Skeletal muscle satellite cell (primary cell): ENCODE data around the gene CMTM3.

ENCODE experiments used
- H3K27me3 ChIP-seq: 2 replicates; pipeline ENCODE4 v1.7.0; 2013; ENCODE audit warnings: low read length; ENCODE audit not compliant: control insufficient read depth, insufficient read depth
- H3K36me3 ChIP-seq: 2 replicates; pipeline ENCODE4 v1.7.0; 2013; ENCODE audit warnings: mild to moderate bottlenecking, control low read depth, low read length; ENCODE audit not compliant: insufficient read depth
- H3K4me1 ChIP-seq: 2 replicates; pipeline ENCODE4 v1.7.0; 2013; ENCODE audit warnings: low read length; ENCODE audit not compliant: control insufficient read depth, insufficient read depth
- H3K4me2 ChIP-seq: 2 replicates; pipeline ENCODE4 v1.7.0; 2013; ENCODE audit warnings: mild to moderate bottlenecking, low read length
- H3K4me3 ChIP-seq: 2 replicates; pipeline ENCODE4 v1.7.0; 2013; ENCODE audit warnings: low read length
- H3K9ac ChIP-seq: 2 replicates; pipeline ENCODE4 v1.7.0; 2013; ENCODE audit warnings: mild to moderate bottlenecking, low read depth, low read length, moderate library complexity
- H3K9me3 ChIP-seq: replicated peaks from 2 replicates; pipeline ENCODE4 v1.7.0; 2013; ENCODE audit warnings: mild to moderate bottlenecking, control low read depth, low read length

CMTM3 gene

GRCh38 chr16:66647866-66648265 lies 43.4 kb downstream of the CMTM3 start:
- Histone ChIP-seq H3K4me3 (no peak overlapping the region), H3K27me3 (no peaks in the 10 kb centered on the region), H3K4me1 (peaks cover 11% of the 10 kb centered on the region), H3K4me2 (no peak overlapping the region), H3K9ac (no peak overlapping the region), H3K36me3 (no peaks in the 10 kb centered on the region), H3K9me3 (no peaks in the 10 kb centered on the region)

DNA sequence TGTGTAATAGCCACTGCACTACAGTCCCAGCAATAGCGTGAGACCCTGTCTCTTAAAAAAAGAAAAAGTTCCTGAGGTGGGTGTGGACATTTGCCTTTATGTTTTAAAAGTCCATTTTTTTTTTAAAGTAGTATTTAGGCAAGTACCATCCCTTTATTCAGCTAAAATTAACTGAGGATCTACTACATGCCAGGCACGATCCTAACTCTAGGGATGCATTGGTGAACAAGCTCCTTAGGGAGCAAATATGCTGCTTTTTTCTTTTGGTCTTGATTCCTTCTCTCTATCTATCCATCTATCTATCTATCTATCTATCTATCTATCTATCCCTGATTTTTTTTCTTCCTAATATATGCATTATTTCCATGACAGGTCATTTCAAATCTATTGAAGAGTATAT lies 44.7 kb downstream of the CMTM3 start:
- Histone ChIP-seq H3K36me3 (no peaks in the 10 kb centered on the region), H3K4me3 (no peak overlapping the region), H3K9me3 (no peaks in the 10 kb centered on the region), H3K4me2 (no peak overlapping the region), H3K27me3 (no peaks in the 10 kb centered on the region), H3K4me1 (peaks cover 17% of the 10 kb centered on the region), H3K9ac (no peak overlapping the region)

DNA sequence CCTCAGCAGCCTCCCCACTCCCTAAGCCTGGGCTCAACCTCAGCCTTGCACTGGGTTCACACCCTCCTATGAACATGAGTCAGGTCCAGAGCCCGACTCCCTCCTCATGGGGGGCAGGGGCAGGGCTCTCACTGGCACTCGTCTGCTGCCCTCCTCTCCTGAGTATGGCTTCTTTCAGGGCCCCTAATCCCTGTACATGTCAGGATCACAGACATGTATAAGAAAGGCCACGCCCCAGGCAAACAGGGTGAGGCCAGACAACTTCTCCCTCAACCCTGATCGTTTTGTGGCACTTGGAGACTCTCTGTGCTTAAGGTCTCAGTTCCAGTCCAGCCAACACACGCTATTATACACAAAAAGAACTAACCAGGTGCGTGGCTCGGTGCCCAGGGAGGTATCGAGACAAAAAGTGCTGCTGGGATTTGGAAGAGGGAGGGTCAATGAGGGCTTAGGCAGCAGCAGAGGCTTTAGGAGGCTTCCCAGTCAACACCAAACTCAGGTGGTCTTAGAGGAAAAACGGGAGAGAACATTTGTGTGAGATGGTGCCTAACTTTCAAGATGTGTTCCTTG lies 45.2 kb downstream of the CMTM3 start:
- H3K27me3 ChIP-seq = no peaks in the 10 kb centered on the region
- no peaks in the 10 kb centered on the region for H3K9me3 ChIP-seq
- no peaks in the 10 kb centered on the region for H3K36me3 ChIP-seq
- peaks cover 17% of the 10 kb centered on the region for H3K4me1 ChIP-seq
- no peak overlapping the region for H3K4me3 ChIP-seq
- H3K9ac ChIP-seq = no peak overlapping the region
- no peak overlapping the region for H3K4me2 ChIP-seq

- no peaks in the 10 kb centered on the region for H3K9me3 ChIP-seq
- no peaks in the 10 kb centered on the region for H3K27me3 ChIP-seq
- H3K36me3 ChIP-seq = no peaks in the 10 kb centered on the region
- peak overlapping the region; percentile 72 for H3K4me2 ChIP-seq
- peak overlapping the region; percentile 44 for H3K4me3 ChIP-seq
- peaks cover 19% of the 10 kb centered on the region for H3K4me1 ChIP-seq
- no peak overlapping the region for H3K9ac ChIP-seq
Observed at GRCh38 chr16:66650707-66651473, 46.4 kb downstream of the CMTM3 start.

GRCh38 chr16:66651474-66651765 lies 46.9 kb downstream of the CMTM3 start:
- Histone ChIP-seq H3K9ac (no peak overlapping the region), H3K4me1 (peaks cover 24% of the 10 kb centered on the region), H3K4me3 (peak overlapping the region; percentile 44), H3K27me3 (no peaks in the 10 kb centered on the region), H3K36me3 (no peaks in the 10 kb centered on the region), H3K9me3 (no peaks in the 10 kb centered on the region), H3K4me2 (peak overlapping the region; percentile 72)

DNA sequence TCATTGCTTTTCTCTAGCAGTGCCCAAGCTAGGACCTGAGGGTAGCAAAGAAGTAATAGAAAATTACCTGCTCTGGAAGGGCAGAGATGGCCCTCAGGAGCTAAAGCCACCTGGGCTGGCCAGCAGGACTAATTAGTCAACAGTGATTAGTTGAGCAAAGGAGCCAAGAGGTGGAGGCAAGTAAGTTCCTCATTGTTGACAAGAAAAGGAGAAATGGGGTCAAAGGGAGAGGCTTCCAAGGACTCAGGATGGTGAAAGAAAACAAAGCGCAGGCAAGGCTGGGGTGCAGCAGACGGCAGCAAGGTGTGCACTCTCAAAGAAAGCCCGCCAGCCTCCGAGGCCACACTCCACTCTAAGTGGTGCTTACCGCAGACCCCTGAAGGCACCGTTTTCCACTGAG lies 47.5 kb downstream of the CMTM3 start:
- no peak overlapping the region for H3K4me2 ChIP-seq
- H3K9ac ChIP-seq = no peak overlapping the region
- H3K36me3 ChIP-seq = no peaks in the 10 kb centered on the region
- H3K4me1 ChIP-seq = peaks cover 29% of the 10 kb centered on the region
- no peaks in the 10 kb centered on the region for H3K27me3 ChIP-seq
- no peaks in the 10 kb centered on the region for H3K9me3 ChIP-seq
- no peak overlapping the region for H3K4me3 ChIP-seq

DNA sequence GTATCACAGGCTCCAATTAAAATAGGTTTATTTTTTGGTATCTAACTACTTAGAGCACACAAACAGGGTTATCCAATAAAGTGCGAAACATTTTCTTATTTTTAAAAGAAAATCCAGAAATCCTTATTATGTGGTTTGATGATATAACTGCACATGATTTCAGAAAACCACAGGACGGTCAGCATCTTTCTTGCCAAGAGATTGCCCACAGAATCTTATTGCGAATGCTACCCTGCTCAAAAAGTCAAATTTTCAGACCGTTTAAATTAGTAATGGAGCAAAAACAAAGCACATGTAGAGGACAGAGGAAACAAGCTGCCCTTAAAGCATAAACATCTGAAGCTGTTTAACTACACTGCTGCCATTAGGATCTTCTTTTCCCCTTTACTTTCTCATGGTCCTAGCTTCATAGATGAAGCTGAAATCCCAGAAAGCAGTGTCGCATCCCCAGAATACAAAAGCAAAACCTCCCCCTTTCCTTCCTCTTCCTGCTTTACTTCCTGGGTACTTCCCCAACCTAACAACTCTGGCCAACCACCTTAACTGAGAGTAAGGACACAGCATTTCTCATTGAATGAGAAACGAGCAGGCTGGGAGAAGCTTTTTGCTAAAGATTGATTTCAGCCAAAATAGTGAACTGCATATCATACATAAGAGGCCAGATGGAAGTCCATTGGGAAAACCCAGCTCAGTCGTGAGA lies 48.3 kb downstream of the CMTM3 start:
- H3K27me3 ChIP-seq = no peaks in the 10 kb centered on the region
- H3K9ac ChIP-seq = no peak overlapping the region
- no peak overlapping the region for H3K4me3 ChIP-seq
- H3K4me2 ChIP-seq = no peak overlapping the region
- no peaks in the 10 kb centered on the region for H3K9me3 ChIP-seq
- H3K4me1 ChIP-seq = peaks cover 32% of the 10 kb centered on the region
- no peaks in the 10 kb centered on the region for H3K36me3 ChIP-seq

DNA sequence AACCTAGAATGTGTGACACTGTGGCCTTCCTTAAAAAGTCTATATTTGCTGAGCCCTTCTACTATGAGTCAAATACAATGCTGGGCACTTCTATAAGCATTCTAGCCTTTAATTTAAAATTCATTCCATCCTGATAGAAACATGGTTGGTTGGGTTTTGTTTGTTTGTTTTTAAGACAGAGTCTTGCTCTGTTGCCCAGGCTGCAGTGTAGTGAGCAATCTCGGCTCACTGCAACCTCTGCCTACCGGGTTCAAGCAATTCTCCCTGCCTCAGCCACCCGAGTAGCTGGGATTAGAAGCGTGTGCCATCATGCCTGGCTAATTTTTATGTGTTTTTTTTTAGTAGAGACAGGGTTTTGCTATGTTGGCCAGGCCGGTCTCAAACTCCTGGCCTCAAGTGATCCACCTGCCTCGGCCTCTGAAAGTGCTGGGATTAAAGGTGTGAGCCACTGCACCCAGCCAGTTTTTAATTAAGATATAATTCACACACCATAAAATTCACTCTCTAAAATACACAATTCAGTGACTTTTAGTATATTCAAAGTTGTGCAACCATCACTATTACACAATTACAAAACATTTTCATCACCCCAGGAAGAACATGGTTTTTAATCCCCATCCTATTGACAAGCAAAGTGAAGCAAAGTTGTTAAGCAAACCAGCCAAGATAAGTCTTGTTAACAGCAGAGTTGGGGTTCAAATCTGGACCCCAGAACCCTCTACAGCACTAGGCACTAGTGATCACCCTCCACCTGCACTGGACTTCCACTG lies 49.3 kb downstream of the CMTM3 start:
- Histone ChIP-seq H3K4me3 (no peak overlapping the region), H3K27me3 (no peaks in the 10 kb centered on the region), H3K4me2 (no peak overlapping the region), H3K9me3 (no peaks in the 10 kb centered on the region), H3K4me1 (peaks cover 32% of the 10 kb centered on the region), H3K36me3 (no peaks in the 10 kb centered on the region), H3K9ac (no peak overlapping the region)

- Histone ChIP-seq H3K9me3 (no peaks in the 10 kb centered on the region), H3K36me3 (no peaks in the 10 kb centered on the region), H3K4me1 (peaks cover 45% of the 10 kb centered on the region), H3K27me3 (no peaks in the 10 kb centered on the region), H3K4me3 (no peak overlapping the region), H3K9ac (peak overlapping the region; percentile 13), H3K4me2 (peak overlapping the region; percentile 63)
Observed at GRCh38 chr16:66656547-66656946, 52.0 kb downstream of the CMTM3 start.

DNA sequence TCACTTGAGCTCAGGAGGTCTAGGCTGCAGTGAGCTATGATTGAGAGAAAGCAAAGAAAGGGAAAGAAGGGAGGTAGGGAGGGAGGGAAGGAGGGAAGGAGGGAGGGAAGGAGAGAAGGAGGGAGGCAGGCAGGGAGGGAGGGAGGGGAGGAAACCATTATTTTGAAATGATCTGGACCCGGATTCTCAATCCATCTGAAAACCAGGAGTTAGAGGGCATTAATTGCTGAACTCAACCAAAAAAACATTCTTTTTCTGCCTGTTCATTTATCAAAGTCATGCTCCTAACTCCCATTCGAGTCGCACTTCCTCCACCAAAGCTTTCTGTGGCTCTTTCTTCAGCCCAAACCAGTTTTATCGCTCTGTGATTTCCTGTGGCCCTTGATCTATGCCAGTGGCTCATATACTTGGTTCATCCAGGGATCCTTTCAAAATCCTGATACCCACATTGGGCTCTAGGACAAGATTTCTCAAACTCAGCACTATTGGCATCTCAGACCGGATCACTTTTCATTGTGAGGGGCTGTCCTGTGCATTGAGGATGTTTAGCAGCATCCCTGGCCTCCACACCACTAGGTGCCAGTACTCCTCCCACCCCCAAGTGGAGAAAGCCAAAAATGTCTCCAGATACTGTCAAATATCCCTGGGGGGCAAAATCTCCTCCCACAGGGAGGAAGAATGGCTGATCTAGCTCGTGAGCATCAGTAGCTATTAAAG lies 53.8 kb downstream of the CMTM3 start:
- H3K4me1 ChIP-seq = peaks cover 50% of the 10 kb centered on the region
- no peaks in the 10 kb centered on the region for H3K36me3 ChIP-seq
- H3K4me3 ChIP-seq = no peak overlapping the region
- no peaks in the 10 kb centered on the region for H3K9me3 ChIP-seq
- no peak overlapping the region for H3K9ac ChIP-seq
- H3K4me2 ChIP-seq = no peak overlapping the region
- no peaks in the 10 kb centered on the region for H3K27me3 ChIP-seq

GRCh38 chr16:66658860-66659190 lies 54.3 kb downstream of the CMTM3 start:
- no peaks in the 10 kb centered on the region for H3K27me3 ChIP-seq
- no peaks in the 10 kb centered on the region for H3K9me3 ChIP-seq
- no peaks in the 10 kb centered on the region for H3K36me3 ChIP-seq
- no peak overlapping the region for H3K9ac ChIP-seq
- peaks cover 49% of the 10 kb centered on the region for H3K4me1 ChIP-seq
- no peak overlapping the region for H3K4me2 ChIP-seq
- H3K4me3 ChIP-seq = no peak overlapping the region
